ENCODE measurements around the gene KRT3.

DNA sequence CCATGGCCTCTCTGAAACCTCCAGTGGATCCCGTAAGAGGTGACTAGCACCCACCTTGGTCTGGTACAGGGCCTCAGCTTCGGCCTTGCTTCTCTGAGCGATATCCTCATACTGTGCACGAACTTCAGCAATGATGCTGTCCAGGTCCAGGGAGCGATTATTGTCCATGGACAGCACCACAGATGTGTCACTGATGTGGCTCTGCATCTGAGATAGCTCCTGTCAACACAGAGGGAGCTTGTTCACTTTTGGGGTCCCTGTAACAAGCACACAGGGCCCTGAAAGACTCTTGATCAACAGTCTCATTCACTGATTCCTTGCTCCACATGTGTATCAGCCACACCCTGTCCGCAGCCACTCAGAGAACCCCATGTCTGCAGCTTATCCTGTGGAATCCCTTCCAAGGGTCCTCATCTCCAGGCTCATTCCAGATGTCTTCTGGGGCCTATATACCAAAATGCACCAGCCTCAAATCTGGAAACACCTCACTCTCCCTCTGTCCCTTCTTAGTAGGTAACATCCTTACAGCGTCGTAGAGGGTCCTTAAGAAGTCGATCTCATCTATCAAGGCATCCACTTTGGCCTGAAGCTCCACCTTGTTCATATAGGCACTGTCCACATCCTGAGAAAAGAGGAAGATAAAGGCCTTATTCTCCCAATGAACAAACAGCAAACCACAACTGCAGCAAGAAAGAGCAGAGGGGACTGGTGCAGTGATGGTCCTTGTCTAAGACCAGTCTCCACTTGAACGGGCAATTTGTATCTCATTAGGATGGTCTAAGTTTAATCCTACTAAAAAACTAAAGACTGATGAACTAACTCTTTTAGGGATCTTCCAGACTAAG lies 3.5 kb downstream of the KRT3 start:
- no peak for TF ChIP-seq EZH2 (IDR thresholded peaks at IDR 0.05)
- no peak for TF ChIP-seq YY1 (IDR thresholded peaks at IDR 0.05; ENCODE audit: extremely low read depth, insufficient replicate concordance, low read depth, low read length)
- TF ChIP-seq, protein P1, sequence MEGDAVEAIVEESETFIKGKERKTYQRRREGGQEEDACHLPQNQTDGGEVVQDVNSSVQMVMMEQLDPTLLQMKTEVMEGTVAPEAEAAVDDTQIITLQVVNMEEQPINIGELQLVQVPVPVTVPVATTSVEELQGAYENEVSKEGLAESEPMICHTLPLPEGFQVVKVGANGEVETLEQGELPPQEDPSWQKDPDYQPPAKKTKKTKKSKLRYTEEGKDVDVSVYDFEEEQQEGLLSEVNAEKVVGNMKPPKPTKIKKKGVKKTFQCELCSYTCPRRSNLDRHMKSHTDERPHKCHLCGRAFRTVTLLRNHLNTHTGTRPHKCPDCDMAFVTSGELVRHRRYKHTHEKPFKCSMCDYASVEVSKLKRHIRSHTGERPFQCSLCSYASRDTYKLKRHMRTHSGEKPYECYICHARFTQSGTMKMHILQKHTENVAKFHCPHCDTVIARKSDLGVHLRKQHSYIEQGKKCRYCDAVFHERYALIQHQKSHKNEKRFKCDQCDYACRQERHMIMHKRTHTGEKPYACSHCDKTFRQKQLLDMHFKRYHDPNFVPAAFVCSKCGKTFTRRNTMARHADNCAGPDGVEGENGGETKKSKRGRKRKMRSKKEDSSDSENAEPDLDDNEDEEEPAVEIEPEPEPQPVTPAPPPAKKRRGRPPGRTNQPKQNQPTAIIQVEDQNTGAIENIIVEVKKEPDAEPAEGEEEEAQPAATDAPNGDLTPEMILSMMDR (IDR thresholded peaks at IDR 0.05 in 2 of 3, conservative IDR thresholded peaks at IDR 0.05 in 1 of 3; ENCODE audit: borderline replicate concordance in 1 of 3, insufficient read depth in 1 of 3, low read depth in 2 of 3, low read length in 2 of 3): no peak

Measured in HCT116 (cell line).